Prostate gland (tissue), 2 donors: ENCODE data around the gene ACE.

Experiments used
- POLR2A ChIP-seq: fragments of 450-650 bp; IDR thresholded peaks from one replicate; pipeline ENCODE4 v1.6.1; 2016; ENCODE audit warnings: antibody characterized with exemption, mild to moderate bottlenecking
- POLR2AphosphoS5 ChIP-seq: sonication (generic); formaldehyde crosslinking; IDR thresholded peaks from one replicate; pipeline ENCODE4 v1.6.1; 2017; ENCODE audit warnings: antibody characterized with exemption
- TF ChIP-seq, protein P1 (sequence below), 4 experiments: fragments of 200-600 bp in 2 of 4; fragments of 450-650 bp in 2 of 4; sonication (generic) in 2 of 4; IDR thresholded peaks; 1 replicate in 3 of 4; 2 replicates in 1 of 4; pipeline ENCODE4 v1.5.1; 2016 to 2019; ENCODE audit warnings: antibody characterized with exemption in 4 of 4, mild to moderate bottlenecking in 2 of 4, moderate library complexity in 2 of 4

DNA sequence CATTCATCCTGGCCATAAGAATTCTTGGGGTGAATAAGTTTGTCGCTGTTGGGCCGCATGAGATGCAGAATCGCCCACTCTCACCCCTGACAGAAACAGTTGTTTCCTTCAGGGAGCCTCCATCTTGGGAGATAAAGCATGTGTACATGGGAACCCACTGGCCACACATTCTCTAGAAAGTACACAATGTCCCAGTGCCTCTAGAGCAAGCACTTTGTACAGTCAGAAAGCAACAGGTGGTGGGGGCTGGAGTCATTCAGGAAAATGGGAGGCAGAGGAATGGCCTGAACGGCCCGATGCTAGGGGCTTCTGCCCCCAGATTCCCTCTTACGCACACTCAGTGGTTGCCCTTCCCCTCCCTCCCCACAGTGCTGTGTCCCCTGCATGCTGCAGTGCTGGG, 16.1 kb downstream of the ACE start:
- TF ChIP-seq POLR2A (no peak), POLR2AphosphoS5 (no peak)
- TF ChIP-seq, protein P1, sequence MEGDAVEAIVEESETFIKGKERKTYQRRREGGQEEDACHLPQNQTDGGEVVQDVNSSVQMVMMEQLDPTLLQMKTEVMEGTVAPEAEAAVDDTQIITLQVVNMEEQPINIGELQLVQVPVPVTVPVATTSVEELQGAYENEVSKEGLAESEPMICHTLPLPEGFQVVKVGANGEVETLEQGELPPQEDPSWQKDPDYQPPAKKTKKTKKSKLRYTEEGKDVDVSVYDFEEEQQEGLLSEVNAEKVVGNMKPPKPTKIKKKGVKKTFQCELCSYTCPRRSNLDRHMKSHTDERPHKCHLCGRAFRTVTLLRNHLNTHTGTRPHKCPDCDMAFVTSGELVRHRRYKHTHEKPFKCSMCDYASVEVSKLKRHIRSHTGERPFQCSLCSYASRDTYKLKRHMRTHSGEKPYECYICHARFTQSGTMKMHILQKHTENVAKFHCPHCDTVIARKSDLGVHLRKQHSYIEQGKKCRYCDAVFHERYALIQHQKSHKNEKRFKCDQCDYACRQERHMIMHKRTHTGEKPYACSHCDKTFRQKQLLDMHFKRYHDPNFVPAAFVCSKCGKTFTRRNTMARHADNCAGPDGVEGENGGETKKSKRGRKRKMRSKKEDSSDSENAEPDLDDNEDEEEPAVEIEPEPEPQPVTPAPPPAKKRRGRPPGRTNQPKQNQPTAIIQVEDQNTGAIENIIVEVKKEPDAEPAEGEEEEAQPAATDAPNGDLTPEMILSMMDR (IDR thresholded peaks at IDR 0.05), result no peak
